NCI-H345 (cell line): ENCODE results near the gene CRIM1.
"Not testable (repeated sequence)": the region's sequence is repeated elsewhere in the genome, so short reads cannot be mapped to it uniquely, and the experiment has no call there.

Experiments used
- DNase-seq: peaks from one replicate; lab custom pipeline; 2025; lab: John Stamatoyannopoulos, UW

The CRIM1 gene

DNA sequence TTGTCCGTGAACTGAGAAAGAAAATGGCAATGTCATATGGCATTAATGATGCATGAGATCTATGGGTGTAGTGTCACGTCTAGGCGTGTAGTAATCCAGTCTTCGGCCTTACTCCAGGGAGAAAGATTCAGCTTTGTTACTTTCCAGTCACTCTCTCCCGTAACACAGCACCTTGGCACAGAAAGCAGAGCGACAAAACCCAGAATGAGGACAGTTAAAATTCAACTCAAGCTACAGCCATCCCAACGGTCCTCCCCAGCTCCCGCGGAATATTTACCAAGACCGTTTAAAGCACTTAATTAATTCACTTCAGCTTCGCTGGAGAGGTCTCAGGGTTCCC is 797 bp upstream of the CRIM1 start:
- DNase-seq: no peak

DNA sequence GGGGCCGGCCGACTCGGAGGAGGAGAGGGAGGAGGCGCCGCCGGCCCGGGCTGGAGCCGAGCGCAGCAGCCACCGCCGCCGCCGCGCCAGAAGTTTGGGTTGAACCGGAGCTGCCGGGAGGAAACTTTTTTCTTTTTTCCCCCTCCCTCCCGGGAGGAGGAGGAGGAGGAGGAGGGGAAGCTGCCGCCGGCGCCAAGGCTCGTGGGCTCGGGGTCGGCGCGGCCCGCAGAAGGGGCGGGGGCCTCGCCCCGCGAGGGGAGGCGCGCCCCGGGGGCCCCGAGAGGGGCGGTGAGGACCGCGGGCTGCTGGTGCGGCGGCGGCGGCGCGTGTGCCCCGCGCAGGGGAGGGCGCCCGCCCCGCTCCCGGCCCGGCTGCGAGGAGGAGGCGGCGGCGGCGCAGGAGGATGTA is 316 bp downstream of the CRIM1 start:
- no peak for DNase-seq

DNA sequence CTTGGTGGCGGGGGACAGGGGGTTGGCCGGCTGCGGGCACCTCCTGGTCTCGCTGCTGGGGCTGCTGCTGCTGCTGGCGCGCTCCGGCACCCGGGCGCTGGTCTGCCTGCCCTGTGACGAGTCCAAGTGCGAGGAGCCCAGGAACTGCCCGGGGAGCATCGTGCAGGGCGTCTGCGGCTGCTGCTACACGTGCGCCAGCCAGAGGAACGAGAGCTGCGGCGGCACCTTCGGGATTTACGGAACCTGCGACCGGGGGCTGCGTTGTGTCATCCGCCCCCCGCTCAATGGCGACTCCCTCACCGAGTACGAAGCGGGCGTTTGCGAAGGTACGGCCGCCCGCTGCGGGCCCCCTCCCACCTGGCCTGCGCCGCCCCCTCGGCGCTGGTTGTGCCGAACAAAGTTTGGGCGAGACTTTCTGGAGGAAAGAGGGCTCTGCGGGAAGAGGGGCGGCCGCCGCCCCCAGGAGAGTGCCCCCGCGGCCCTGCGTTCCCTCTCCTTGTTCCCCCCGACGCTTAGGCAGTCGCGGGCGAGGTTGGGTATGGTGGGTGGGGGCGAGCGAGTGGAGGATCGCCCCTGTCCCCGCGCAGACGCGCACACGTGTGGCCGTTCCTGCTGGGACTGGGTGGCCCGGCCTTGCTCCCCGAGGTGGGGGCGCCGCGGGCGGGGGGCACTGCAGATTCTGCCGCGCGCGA is 866 bp downstream of the CRIM1 start:
- peak; percentile 37 for DNase-seq

DNA sequence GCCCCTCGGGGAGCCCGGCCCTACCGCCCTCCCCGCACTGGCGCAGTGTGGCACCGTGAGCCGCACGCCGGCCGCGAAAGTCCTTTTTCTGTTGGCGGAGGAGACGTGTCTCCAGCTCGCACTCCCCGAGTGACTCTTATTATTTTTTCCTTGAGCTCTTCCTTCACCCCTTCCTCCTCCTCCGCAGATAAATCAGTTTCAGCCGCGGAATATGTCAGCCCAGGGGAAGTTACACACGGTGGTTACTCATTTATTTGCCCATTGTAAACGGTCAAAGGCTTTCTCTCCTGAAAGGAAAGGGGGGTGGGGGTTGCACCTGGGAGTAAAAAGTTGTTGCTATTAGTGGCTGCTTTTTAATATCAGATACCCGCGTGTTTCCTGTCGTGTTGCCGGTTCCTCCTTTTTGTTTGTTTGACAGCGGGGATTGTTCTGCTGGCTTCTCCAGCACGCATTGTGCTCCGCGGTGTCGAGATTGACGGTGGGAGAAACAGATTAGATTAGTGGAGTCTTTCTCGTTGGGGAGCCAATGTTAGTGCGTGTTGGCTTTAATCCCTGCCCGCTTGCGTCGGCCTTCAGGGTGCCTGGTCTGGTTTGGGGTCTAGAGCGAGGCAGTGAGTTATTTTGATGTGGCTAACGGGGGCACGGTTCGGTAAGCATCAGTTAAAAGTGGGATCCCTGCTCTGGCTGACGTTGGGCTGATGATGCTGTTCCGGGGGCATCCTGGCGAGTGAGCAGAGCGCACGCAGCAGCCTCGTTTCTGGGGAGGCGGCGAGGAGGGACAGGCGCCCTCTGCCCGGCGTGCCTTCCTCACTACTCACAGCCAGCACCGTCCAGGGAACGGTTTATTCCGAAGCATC is 1.6 kb downstream of the CRIM1 start:
- DNase-seq: peak; percentile 7

DNA sequence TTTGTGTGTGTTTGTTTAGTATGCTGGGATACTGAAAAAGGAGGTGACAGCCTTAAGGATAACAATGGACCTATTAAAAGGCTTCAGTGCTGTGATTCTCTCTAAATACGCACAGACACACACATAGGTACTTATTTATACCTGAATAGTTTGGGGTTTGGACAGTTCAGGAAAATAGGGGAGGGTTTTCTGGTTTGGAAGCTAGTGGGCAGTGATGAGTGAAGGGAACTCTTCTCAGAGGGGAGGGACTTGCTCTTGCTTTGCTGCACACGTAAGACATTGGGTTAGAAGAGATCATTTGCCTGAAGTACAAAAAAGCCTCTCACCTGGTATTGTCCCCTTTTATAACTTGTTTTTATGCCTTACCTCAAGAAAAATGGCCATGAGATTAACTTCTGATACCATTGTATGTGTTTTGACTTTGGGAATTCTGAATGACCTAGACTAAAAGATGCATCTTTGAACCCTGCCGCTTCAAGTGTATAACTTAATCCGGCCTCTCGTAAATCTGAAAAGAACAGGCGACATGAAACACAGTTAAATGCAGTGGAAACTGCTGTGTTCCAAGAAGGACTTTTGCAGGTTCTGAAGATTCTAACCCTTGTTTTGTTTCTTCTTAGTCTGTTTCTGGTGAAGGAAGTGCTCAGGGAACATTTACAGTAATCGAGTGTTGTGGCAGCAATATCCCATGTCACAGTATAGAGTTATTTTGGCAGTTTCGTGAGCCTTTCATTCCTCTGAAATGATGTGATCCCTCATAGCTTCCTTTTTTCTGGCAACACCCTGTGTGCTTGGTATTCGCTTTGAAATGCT is 2.5 kb downstream of the CRIM1 start:
- no peak for DNase-seq

DNA sequence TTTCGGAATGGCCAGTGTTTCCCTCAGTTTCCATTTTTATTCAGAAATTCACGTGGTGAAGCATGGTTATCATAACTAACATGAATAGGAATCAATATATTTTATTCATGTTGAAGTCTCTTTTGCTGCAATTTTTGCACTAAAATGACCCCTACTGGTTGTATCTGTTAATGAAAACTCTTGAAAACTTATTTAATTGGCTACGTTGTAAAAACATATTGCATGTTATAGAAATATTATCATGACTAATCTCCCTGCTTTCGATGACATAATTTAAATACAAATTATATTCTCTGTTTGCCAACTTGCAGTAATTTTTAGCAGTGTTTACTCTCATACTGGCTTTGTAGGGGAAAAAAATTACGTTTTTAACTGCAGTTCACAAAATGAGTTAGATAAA is 3.5 kb downstream of the CRIM1 start:
- DNase-seq: no peak

DNA sequence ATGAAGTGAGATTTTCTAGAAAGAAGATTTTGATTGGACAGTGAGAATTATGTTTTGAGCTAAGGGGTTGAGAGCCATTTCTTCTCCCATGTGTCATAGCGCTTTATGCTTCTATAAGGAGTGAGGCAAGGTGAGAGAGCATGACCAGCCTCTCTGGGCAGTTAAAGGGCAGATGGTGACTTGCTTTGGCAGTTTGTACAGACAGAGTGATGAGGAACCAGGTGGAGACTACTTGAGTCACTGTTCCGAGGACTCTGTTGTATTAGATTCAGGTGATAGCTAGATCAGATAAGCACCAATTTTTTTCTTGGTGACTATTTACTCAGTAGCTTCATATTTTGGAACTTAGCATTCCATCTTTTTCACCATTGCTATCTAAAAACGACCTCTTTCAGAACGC is 4.5 kb downstream of the CRIM1 start:
- DNase-seq: no peak

DNA sequence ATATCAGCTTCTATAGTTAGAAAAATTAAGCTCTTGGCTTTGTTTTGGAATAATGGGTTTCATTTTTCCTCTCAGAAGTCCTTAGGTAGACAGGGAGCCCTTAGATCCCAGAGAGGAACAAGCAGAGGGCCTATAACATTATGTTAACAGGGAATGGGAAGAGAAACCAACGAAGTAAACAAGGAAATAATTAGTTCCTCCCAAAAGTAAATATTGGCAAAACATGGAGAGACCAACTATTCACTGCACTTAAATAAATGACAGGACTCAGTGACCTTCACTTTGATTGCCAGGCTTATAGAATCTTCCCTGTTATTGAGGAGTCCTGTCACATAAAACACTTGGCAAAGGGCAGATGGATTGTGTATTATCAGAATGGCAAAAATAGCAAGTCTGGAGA is 5.3 kb downstream of the CRIM1 start:
- no peak for DNase-seq

DNA sequence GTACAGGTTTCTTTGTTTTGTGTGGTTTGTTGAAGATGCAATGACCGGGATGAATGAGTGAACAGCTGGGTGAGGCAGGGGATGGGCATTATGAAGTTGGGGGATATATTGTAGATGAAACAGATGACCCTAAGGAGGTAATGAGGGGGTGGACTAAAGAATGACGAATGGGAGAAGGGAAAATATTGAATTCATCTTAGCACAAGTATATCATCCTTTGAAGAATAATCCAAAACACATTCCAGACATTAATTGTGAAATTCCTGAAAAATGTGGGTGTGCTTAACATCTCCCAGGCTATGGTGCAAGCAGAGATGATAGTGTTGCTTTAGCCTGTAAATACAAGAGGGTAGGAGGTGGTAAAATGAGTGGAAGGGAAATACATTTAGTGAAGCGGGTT is 5.8 kb downstream of the CRIM1 start:
- no peak for DNase-seq

DNA sequence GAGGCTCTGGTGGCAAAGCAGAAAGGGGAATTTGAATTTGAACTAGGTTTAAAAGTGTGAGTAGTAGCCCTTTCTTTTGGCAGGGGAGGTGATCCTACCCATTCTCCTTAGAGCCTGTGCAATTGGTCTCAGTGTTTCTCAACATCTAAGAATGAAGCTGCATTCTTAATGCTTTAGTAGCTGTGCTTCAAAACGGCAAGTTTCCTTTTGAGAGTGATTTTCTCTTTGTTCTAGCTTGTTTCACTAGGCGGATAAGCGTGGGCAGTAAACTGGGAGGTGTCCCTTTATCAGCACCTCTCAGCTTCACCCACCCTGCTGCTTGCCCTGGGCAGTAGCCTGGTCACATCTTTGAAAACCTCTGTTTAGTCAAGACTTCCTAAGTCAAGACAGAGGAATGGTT is 6.7 kb downstream of the CRIM1 start:
- no peak for DNase-seq

DNA sequence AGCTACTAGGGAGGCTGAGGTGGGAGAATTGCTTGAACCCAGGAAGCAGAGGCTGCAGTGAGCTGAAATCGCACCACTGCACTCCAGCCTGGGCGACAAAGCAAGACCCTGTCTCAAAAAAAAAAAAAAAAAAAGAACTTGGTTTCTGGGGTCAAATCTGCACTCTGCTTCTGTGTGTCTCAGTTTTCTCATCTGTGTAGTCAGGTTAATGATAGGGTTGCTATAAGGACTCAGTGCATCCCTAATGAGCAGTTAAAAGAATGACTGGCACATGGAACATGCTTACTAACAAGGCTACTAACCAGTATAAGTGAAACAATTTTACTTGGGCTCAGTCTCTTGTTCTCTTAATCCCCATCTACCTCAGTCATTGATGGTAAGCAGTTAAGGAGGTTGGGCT is 7.5 kb downstream of the CRIM1 start:
- DNase-seq: not testable (repeated sequence)

DNA sequence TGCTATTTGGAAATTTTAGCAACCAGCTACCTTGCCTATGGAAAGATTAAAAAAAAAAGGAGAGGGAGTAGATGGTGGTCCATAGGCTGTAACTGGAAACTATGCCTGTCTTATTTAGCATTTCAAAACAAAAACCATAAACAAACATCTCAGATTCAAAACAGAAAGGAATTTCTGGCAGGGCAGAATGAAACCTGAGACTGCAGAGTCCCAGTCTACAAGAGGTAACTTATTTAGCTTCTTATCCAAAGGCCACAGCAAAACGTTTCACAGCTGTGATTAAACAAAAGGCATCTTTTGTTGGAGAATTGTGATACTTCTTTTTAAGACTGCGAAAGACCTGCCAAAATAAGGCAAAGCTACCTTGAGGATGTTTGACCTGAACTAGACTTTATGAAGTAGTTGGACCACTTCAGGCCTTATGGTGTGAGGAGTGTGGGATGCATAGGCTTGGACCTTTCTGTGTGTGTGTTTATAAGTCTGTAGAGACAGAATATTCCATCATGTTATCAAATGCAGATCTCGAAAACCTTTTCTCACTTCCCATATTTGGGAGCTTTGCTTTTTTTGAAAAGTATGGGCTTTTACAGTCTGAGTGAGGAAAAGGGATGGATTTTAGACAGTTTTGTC is 11.0 kb downstream of the CRIM1 start:
- DNase-seq: no peak

DNA sequence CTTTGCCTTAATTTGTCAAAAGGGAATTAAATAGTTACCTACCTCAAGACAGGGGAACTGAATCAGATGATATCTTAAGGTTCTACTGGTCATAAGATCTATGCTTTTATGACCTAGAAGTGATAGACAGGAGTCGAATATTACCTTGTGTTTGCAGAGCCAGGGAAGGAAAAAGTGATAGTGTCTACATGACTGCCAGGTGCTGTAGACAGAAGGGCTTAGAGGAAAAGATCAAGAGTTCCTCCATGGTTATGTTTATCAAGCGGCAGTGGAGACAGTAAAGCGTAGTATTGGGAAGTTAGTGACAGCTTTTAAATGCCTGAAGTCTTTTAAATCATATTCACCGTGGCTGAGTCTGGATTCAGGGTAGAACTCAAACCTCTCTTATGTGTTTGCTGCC is 11.9 kb downstream of the CRIM1 start:
- DNase-seq: no peak

DNA sequence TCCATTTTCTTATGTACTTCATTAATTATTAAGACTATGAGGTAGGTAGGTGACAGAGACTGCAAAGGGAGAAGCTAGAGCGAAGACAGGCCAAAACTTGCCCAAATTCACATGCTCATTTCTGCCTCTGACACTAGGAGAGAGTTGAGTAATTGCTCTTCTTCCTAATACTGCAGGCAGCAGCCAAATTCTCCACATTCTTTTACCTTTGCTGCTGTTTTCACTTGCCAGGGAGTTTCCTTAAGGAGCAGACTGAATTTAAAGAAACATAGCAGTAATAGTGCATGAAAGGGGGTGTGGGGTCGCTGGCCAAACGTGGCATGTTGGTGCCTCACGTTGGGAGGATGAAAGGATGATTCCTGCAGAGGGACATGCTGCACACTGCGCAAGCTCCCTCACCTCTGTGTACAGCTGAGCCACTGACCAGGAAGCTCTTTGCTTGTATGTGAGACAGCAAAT is 12.3 kb downstream of the CRIM1 start:
- no peak for DNase-seq

DNA sequence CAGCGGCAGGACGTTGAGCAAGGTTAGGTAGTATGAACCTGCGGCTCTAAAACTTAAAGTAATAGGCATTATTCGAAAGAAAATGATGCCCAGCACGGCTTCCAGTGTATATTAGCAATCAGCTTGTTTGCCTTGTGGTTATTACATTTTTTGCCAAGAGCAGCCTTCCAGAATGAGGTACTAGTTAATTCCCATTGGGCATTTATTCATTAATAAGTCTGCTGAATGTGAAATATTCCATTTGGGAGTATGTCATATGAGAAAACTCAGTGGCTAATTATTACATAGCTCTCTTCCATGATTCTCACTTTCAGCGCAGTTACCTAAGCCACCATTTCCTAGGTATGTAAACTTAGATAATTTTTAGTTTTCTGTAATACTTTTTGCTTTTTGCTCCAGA is 12.9 kb downstream of the CRIM1 start:
- no peak for DNase-seq

DNA sequence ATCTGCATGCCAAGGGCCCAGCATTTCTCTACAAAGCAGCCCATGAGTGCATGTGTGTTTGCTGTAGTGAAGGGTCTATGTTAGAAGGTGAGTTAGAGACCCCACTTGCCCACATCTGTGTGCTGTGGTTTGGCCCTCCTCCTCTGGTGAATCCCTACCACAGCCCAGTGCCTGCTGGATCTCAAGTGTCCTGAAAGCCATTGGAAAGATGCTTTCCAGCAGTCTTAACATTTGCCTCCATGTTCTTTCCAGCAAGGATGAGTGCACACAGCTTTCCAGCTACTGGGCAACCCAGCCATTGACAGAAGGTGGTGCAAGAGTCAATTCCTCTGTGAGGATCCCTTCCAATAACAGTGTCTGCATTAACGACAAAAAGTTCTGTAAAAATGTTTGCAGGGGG is 13.6 kb downstream of the CRIM1 start:
- no peak for DNase-seq

DNA sequence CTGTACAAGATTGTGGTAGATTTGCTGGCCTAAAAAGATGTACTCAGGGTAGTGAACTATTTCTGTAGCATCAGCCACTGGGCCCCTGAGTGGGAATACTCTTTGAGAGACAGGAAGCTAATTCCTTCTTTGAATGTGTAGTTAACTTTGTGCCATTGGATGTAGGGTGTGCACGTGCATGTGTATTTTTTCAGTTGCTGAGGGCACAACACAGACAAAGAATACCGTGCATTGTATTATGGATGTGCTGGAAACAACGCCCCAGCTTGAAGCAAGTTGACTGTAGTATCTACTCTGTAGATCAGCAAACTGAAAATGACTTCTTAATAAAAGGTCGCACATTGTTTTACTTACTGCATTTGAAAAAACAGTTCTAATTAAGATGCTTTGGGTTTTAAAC is 14.1 kb downstream of the CRIM1 start:
- DNase-seq: no peak

DNA sequence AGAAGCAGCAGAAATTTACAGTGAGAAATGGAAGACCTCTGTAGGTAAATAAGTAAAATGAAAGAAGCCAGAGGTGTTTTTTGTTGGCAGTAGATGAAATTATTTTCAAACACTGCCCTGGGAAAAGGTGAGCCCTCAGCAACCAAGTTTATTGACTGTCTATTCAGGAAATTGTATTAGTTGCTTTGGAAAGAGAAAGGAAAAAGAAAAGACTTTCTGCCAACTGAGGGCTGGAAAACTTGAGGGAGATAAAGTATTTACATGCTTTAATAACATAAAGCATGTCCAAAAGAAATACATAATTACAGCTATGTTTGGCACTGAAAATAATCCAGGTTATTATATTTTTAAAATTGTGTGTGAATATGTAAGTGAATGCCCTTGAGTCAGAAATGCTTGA is 14.7 kb downstream of the CRIM1 start:
- no peak for DNase-seq

DNA sequence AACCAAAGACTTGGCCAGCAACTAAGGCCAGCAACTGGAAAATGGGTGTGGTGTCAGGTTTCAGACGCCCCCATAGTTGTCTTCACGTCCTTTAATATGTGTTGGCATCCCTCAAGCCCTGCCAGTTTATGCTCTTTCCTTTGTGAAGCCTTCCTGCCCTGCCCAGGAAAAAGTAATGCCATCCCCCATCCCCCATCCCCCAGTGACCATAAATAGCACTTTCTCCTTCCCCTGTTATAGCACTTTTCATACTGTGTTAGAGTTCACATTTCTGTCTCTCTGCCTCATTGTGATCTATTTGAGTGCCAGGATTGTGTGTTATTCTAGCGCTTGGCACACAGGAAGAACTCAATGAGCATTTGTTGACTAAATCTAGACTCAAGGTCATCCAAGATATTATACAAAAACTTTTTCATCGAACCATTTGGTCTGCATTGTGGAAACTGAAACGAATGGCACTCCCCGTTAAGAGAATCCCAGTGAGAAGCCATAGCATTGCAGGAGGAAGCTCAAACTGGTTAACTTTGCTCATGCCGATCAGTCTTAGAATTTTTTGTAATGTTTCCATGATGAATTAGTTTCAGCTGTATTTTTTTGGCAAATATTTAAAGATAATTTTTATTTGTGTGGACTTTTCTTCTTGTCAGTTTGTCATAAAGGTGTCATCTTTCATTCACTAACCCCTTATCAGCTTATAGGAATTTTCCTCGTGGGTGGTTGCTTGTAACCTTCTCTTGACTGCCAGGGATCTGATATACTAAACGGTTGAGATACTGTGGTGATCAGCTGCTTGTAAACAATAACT is 15.7 kb downstream of the CRIM1 start:
- DNase-seq: no peak

DNA sequence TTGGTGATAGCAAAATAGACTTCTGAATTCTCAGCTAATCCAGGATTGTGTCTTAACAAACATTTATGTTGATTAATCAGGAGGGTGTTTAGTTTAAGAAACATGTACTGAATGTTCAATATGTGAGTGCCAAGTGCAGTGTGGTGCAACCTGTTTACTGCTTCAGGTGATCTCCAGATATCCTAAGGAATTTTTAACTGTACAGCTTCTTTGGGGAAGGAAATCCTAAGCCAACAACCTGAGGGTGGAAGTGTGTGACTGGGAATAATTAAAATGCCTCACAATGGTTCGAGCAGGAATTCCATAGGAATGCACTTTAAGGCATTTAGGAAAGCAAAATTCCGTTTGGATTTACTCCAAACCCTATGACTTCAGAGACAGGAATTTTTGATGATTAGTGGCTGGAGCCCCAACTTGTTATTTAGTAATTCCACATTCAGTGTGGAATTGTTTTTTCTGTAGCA is 16.4 kb downstream of the CRIM1 start:
- DNase-seq: no peak

DNA sequence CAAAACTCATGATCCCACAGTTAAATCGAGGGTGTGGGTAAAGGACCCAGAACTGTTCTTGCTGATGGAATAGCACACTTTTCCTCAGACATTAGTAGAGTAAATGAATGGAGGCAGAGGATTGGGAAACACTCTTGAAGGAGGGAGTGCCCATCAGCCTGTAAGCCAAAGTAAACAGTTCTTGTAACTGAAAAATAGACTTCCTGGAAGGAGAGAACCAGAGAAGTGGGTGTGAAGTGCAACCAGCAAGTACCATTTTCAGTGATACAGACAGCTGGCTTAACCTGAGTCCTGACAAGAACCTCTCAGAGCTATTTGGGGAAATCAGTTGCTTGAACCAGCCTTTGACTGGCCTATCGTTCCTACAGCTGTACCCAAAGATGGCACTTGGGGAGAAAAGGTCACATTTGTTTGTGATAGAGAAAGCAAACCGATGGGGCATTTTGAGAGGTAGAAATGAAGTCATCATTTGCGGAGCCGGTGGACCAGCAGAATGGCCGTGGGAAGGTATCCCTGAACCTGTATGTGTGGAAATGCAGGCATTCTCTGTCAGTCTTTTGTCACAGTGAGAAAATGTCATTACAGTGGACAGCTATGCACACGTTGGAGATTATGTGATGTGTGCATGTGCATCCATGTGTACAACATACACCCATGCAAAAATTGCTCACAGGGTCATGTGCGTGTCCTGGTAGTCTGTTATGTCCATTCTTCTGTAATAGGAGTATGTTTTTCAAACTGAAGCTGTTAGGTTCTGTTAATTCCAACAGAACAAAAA is 17.8 kb downstream of the CRIM1 start:
- DNase-seq: peak; percentile 1
